Activated CD8-positive, alpha-beta memory T cell treated with anti-CD3 and anti-CD28 coated beads for 1 hour (primary cell): ENCODE measurements around the gene BTBD7.

Experiments used
- DNase-seq, 2 donors: peaks; one replicate each; pipeline ENCODE4 v3.0.0-alpha.2; 2020; ENCODE audit warnings: low read depth in 1 of 2; ENCODE audit errors: extremely low read depth in 1 of 2

BTBD7 gene

GRCh38 chr14:93329965-93330608 lies 2.7 kb downstream of the BTBD7 start:
- no peak for DNase-seq

GRCh38 chr14:93328546-93328945 lies 4.3 kb downstream of the BTBD7 start:
- no peak for DNase-seq

- DNase-seq = no peak
Measured at GRCh38 chr14:93326196-93326595, 6.6 kb downstream of the BTBD7 start.

DNA sequence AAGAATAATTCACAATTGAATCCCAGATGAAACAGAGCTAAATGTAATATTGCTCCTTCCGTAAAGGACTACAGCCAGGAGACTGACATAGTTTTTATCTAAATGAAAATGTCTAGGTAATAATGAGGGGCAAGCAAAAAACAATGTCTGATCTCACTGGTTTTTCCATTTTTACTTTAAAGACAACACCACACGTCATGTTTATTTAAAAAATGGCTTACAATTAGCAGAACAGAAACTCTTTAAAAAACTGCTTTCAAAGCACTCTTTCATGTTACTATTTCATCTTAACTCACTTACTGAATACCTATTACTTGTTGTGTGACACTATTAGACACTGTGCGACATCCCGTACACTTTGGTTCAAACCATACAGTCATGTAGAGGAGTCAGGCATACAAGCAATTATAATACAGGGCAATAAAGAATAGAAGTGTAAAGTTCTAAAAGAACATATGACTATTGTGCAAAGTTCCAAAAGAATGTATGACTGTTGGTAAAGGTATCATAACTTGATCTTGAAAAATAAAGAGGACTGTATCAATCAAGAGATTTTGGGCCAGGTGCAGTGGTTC lies 9.1 kb downstream of the BTBD7 start:
- no peak for DNase-seq

DNA sequence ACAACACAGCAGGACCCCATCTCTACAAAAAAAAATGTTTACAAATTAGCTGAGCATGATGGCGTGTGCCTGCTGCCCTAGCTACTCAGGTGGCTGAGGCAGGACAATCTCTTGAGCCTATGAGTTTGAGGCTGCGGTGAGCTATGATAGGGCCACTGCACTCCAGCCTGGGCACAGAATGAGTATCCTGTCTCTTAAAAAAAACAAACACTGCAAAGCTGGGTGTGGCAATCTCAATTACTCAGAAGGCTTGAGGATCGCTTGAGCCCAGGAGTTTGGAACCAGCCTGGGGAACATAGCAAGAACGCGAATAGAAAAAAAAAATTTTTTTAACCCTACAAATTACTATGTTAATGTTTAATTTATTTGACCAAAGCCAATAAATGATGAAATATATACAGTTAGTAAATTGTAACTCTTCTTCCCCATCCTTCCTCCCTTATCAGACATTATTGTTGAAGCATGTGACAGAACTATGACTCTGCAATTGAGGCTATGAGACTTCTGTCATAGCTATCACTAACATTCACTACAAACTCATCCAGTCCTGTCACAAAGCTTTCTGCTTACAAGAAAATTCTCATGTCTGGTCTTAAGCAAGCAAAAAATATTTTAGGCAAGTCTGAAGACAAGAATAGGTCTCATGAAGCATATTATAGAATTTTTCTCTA lies 9.8 kb downstream of the BTBD7 start:
- no peak for DNase-seq

- DNase-seq = no peak
Measured at GRCh38 chr14:93320489-93320888, 12.3 kb downstream of the BTBD7 start.

DNA sequence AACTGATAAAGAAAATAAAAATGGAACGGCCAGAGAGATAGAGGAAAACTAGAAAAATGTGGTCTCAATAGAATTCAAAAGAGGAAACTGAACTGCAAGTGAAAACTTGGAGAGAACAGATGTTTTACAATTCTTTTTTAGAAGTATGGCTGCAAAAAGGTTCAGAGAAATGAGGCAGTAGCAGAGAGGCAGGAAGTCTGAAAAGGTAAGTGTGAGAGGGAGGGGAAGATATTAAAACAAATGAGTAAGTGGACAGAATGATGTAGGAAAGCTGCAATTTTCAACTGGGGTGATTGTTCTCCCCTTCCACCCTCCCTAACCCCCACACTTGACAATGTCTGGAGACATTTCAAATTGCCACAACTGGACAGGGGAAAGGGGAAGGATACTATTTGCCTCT lies 12.9 kb downstream of the BTBD7 start:
- no peak for DNase-seq

GRCh38 chr14:93319494-93319893 lies 13.3 kb downstream of the BTBD7 start:
- DNase-seq = no peak

DNA sequence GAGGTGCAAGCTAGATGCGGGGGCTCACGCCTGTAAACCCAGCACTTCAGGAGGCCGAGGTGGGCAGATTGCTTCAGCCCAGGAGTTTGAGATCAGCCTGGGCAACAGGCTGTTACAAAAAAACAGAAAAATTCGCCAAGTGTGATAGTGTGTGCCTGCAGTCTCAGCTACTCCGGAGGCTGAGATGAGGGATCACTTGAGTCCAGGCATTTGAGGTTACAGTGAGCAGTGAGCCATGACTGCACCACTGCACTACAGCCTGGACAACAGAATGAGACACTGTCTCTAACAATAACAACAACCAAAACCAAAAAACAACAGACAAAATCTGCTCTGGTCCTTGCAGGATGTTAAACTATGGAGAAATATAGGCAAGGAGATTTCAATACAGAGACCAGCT lies 13.9 kb downstream of the BTBD7 start:
- DNase-seq = no peak

DNA sequence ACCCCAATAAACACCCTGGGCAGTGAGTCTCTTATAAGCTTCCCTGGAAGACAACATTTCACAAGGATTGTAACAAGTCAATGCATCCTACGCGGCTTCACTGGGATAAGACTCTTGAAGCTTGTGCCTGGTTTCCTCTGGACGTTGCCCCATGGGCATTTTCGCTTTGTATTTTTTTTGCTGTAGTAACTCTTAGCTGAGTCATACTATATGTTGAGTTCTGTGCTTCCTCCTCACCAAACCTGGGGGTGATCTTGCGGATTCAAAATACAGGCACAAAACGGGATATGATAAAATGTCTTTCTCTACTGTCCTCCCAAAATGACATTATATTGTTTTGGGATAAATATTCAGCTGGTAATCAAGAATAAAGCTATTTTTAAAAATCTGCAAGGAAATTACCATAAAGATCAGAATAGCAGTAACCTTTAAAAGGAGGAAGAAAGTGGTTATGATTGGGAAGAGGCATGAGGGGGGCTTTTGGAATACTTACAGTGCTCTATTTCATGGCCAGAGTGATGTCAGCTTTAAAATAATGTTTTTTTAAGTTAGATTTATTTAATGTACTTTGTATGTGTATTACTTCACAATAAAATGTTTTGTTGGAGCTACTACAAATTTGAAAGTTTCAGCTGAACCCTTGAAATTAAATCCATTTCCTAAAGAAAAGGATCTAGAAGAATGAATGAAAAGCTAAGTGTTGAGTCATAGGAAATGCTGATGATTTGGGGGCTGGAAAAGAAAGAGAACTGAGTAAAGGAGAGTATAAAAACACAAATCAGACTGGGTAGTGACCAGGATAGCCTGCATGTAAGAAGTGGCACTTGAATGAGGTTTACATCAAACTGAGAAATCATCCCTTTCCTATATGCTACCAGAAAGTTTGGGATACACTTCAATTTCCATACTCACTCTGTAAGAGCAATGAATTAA lies 14.7 kb downstream of the BTBD7 start:
- DNase-seq = no peak

DNA sequence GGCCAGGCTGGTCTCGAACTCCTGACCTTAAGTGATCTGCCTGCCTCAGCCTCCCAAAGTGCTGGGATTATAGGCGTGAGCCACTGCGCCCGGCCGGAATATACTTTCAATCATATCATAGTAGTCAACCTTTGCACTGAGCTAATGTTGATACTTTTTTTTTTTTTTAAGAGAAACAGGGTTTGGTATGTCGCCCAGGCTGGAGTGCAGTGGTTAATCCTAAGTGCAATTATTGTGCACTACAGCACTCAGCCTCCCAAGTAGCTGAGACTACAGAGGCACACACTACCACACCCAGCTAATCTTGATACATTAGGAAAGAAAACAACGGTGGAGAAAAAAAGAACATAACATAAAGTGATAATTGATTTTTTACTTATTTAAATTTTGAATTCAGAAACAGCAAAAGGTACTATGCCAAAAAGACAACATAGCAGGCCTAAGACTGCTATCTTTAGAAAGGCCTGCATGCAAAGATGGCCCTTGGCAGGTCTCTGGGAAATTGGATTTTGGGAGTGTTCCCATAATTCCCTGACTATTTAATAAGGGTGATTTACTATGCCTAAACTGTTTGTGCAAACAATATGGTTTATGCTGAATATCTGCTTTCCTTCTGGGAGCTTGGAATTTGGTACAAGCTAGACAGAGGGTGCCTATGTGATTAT lies 15.5 kb downstream of the BTBD7 start:
- DNase-seq = no peak

- no peak for DNase-seq
Measured at GRCh38 chr14:93316716-93317115, 16.1 kb downstream of the BTBD7 start.

DNA sequence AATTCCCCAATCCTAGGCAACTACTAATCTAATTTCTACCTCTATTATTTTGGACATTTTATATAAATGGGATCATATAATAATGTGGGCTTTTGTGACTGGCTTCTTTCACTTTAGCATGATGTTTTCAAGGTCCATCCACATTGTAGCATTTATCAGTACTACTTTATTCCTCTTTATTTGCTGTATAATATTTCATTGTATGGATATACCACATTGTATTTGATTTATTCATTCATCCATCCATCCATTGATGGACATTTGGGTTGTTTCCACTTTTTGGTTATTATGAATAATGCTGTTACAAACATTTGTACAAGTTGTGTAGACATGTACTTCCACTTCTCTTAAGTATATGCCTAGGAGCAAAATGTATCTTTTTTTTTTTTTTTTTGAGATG lies 17.3 kb downstream of the BTBD7 start:
- DNase-seq = no peak

DNA sequence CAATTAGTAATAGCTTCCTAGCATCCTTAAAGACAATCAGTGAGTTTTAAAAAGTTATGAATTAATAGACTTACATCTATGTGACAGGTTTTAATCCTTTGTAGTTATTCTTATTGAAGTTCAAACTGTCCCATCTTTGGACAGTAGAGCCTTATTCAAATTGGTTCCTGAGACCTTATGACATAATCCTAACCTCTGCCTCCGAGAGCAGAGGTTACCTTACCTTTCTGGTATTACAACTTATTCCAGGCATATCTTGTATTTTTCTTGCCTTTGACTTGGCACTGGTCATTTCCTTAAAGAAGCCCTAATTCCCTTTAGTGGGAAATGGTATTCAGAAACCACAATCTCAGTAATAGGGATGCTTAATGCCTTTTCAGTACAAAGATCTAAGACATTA lies 21.8 kb downstream of the BTBD7 start:
- no peak for DNase-seq

DNA sequence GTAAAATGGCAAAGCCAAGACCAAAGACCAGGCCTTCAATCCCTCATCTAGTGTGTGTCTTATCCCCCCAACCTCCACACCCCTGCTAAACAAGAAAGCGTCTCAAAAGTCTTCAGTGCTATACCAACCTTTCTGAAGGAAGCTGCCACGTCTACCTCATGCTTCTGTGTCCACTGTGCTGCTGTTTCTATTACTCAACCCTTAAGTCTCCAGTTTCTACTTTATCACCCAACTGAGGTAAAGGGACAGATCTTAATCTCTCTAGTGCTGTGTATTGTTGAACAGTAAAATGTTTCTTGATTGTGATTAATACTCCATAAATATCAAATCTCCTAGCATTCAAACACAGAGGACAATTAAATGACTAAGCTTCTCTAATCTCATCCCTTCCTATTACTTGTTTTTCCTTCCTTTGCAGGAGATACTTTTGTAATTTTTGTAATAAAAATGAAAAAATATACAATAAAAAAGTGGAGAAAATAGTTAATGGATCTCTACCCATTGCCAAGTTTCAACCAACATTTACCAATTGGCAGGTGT lies 23.3 kb downstream of the BTBD7 start:
- no peak for DNase-seq

- DNase-seq = no peak
Measured at GRCh38 chr14:93308686-93309345, 24.0 kb downstream of the BTBD7 start.

DNA sequence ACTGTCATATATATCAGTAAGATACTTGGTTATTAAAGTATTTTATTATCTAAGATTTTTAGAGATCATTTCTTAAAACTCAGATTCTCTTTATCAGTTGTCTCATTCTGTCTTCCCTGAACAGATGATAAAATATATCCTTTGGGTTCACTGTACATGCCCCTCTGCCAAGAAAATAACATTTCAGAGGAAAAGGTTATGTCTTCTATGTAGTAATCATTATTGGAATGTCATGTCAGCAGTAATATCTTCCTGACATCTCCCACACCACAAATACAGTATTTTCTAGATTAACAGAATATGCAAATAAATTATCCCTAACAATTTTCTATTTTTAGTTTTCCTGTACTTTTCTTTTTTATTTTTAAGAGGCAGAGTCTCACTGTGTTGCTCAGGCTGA lies 26.0 kb downstream of the BTBD7 start:
- no peak for DNase-seq

DNA sequence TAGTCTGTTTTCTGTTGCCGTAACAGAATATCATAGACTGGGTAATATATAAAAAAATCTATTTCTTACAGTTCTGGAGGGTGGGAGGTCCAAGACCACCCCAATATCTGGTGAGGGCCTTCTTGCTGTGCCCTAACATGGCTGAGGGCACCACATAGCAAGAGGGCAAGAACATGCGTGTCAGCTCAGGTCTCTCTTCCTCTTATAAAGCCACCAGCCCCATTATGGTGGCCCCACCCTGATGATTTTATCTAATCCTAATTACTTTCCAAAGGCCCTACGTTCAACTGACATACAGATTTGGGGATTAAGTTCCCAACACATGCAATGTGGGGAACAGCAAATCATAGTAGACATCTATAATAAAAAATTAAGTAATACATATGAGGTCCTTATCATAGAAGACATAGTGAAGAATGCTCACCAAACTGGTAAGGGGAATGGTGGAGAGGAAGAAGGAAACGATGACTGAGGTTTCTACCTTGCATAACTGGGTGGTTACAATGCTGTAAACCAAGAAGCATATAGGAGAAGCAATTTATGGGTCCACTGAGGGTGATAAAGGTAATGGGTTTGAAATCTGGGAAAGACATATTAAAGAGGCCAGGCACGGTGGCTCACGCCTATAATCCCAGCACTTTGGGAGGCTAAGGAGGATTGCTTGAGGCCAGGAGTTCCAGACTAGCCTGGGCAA lies 27.0 kb downstream of the BTBD7 start:
- no peak for DNase-seq

GRCh38 chr14:93304771-93305170 lies 28.1 kb downstream of the BTBD7 start:
- DNase-seq = no peak

DNA sequence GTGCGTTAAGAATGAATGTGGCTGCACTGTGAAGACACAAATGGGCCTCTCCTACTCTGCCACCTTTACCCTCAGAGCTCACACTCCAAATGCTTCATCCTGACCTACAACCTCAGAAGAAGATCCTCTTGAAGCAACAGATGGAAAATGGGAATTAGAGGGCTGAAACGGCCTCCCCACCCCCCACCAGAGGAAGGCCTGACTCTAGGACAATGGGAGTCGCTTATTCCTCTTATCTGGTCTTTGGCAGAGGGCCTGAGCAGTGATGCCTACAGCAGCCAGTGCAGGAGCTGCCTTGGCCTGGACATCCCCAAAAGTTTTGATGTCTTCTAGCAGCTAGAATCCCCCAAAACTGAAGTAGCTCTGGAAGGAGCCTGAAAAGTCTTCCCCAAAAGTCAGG lies 29.2 kb downstream of the BTBD7 start:
- no peak for DNase-seq
